ELR (cell line): ENCODE data around the gene TRIM15.
"Not testable (repeated sequence)": the region's sequence is repeated elsewhere in the genome, so short reads cannot be mapped to it uniquely, and the experiment has no call there.

Experiments used
- DNase-seq: peaks from one replicate; pipeline ENCODE4 v3.0.0-alpha.2; 2015; ENCODE audit warnings: low read depth

The TRIM15 gene

DNA sequence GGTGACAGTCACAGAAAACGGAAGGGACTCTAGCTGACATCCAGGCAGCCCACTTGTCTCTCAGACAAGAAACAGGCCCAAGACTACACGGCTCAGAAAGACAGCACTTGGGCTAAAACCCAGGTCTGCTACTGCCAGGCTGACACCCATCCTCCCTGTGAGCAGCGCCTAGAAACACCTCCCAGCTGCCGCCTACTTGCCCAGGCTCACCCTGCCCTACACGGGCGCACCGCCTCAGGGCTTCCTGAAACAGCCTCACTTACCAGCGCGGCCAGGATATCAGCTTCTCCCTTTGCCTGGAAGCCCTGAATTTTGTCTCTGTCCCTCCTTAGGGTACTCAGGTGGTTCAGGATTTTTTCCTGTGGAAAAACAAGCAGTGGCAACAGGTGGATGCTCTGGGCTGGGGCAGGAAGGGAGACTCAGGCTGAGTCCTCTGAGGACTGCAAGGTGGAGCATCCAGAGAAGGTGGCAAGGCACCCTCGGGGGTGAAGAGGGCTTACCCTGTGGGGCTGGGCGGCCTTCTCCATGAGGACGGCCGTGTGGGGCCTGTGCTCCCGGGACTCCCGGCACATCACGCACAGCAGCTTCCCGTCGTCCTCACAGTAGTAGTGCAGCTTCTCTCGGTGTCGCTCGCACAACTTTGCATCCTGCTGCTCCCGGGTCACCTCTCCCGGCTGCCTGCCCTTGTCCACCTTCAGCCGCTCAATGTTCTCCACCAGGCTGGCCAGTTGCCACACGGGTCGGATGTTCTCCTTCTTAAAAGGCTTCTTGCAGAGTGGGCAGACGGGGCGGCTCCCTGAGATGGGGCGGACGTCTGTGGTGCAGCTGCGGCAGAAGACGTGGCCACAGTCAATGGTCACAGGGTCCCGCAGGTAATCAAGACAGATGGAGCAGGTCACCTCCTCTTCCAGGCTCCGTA is 35.1 kb downstream of the TRIM15 start:
- DNase-seq = no peak

- DNase-seq = no peak
Measured at GRCh38 chr6:30200551-30201281, 37.4 kb downstream of the TRIM15 start.

- DNase-seq = no peak
Measured at GRCh38 chr6:30202366-30202765, 39.0 kb downstream of the TRIM15 start.

- no peak for DNase-seq
Measured at GRCh38 chr6:30204116-30204515, 40.8 kb downstream of the TRIM15 start.

DNA sequence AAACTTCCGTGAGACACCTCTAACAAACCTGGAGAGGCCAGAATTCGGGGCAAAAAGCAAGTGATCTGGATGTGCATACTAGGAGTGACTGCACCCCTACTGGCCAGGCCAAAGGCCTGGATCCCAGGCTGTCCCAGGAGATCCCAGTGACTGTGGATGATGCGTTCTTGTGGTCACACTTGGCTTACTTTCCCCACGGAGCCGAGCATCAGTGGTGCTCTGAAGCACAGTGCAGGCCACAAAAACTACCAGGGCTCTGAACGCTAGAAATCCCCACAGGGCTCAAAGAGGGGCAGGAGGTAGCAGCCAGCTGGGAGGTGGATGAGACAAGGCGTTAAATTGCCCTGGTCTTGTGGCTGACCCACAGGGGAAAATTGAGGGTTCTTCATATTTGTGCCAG is 42.8 kb downstream of the TRIM15 start:
- peak; percentile 37 for DNase-seq

DNA sequence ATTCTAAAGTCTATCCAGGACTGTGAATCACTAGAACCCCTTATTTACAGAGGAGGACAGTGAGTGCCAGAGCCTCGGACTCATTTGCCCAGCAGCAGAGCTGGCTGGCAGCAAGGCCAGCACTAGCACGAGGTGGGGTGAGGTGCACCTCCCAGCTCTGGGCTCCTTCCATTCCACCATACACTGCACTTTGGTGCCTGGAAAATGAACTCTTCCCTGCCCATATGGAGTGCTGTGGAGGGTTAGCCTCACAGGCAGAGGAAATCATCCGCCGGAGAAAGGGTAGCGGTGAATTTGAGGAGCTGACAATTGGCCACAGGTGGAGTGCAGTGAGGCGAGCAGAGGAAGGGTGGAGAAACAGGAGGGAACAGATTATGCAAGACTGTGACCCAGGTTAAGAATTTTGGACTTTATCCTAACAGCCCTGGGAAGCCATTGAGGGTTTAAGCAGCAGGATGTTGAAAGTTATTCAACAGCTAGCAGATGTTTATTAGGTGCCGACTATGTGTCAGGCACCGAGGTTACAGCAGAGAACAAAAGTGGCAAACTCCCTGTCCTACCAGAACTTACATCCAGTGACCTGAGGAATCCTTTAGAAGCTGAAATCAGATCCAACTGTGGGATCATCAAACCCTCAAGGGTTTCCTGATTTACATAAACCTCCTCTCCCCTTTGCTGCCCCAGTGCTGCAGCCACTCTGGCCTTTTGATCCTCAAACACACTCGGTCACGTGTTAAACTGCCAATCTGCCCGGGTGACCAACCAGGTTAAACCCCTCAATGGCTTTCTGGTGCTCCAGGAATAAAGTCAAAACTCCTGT is 43.7 kb downstream of the TRIM15 start:
- DNase-seq = no peak

GRCh38 chr6:30207619-30208295 is 44.4 kb downstream of the TRIM15 start:
- no peak for DNase-seq

GRCh38 chr6:30211306-30211705 is 48.0 kb downstream of the TRIM15 start:
- no peak for DNase-seq

DNA sequence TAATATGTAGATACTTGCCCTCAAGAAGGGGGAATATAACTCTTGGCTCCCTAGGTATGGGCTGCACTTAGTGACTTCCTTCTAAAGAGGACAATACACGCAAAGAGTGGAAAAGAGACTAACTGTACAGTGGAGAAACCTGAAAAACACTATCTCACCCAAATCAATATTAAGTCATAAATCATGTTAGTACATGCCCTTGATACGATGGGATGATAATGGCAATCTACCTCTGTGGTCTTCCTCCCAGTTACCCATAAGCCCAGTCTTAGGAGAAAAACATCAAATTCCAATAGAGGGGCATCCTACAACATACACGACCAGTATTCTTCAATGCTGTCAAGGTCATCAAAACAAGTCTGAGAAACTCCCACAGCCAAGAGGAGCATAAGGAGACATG is 48.6 kb downstream of the TRIM15 start:
- DNase-seq = no peak

GRCh38 chr6:30212865-30213666 is 49.7 kb downstream of the TRIM15 start, which contains the start of gene TRIM26:
Gene TRIM26 (minus strand): TSS chr6:30213406. CDS start chr6:30199103, 14,303 bp downstream.
- DNase-seq = peak; percentile 99

DNA sequence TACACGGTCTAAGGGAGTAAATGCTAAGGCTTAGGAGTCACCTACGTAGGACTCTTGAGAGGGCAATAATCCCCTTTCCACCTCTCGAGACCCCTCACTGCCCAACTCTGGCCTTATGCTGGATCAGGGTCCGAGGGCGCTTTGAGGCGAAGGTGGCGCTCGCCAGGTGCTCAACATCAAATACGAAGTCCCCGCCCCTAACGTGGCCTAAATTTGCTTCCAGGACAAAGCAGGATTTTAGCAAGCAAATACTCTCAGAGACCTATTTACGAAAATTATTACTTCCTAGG is 50.3 kb downstream of the TRIM15 start:
- DNase-seq = no peak

- DNase-seq = peak; percentile 87
Measured at GRCh38 chr6:30213957-30214656, 50.8 kb downstream of the TRIM15 start.

DNA sequence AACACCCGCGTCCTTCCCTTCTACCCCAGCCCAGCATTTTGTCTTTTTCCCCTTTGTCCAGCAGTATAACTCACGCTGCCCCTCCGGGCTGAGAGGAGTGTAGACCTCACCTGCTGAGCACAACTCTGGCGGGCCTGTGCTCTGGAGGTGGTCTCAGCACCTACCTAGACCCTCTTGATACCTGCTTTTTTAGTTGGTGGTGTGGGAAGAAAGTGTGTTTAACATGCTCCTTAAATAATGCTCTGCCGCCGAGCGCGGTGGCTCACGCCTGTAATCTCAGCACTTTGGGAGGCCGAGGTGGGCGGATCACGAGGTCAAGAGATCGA is 51.3 kb downstream of the TRIM15 start:
- no peak for DNase-seq

DNA sequence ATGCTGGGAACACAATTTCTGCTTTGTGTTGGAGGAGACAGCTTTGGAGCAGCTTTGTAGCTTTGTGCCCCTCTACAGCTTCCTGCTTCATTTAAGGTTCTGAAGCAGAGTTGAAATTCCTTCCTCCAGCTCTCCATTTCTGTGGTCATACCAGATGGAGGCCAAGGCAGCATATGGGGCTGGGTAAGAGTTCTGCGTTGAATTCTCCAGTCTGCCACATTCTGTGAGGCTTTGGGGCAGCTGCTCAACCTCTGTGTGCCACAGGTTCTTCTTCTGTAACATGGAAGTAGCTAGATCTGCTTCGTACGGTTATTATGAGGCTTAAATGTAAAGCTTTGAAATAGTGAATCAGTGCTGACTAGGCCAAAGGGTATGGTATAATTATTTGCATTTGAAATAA is 52.8 kb downstream of the TRIM15 start:
- DNase-seq = no peak

DNA sequence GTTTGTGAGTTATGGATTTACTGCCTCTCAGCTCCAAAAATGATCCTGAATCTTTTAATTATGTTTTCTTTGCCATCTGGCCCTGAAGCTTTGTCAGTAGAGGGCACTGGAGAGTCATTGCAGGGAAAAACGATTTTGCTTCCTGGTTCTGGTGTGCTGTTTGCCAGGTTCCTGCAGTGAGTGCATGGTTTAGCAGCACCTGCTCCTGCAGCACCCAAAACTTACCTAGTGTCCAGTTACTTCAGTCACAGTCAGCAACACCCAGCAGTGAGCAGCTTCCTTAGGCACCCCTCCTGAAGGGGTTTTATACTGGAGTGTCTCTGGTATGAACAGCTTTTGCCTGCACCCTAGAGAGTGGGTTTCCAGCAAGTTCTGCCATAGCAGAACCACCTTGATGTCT is 55.9 kb downstream of the TRIM15 start:
- DNase-seq = peak; percentile 65

- not testable (repeated sequence) for DNase-seq
Measured at GRCh38 chr6:30221395-30221794, 58.0 kb downstream of the TRIM15 start.

GRCh38 chr6:30221956-30222355 is 58.6 kb downstream of the TRIM15 start:
- not testable (repeated sequence) for DNase-seq
